Measurements from ENCODE around the gene AARSD1.
A peak's percentile ranks its signal among the peaks of the same experiment; 100 is the strongest.
"Not testable (repeated sequence)": the region's sequence is repeated elsewhere in the genome, so short reads cannot be mapped to it uniquely, and the experiment has no call there.

AARSD1 gene

DNA sequence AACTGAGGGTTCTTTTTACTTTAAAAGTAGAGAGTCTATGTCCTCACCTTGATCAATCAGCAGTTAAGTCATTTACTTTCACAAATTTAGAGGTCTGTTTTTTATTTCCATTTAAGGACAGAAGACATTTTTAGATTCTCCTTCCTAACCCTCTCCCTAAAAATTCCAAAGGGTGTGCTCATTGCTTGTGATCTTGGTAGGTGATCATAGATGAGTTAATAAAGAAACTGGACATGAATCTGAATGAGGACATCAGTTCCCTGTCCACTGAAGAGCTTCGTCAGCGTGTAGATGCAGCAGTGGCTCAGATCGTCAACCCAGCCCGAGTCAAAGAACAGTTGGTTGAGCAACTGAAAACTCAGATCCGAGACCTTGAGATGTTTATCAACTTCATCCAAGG, 24.9 kb upstream of the AARSD1 start:
- TF ChIP-seq, protein P1, sequence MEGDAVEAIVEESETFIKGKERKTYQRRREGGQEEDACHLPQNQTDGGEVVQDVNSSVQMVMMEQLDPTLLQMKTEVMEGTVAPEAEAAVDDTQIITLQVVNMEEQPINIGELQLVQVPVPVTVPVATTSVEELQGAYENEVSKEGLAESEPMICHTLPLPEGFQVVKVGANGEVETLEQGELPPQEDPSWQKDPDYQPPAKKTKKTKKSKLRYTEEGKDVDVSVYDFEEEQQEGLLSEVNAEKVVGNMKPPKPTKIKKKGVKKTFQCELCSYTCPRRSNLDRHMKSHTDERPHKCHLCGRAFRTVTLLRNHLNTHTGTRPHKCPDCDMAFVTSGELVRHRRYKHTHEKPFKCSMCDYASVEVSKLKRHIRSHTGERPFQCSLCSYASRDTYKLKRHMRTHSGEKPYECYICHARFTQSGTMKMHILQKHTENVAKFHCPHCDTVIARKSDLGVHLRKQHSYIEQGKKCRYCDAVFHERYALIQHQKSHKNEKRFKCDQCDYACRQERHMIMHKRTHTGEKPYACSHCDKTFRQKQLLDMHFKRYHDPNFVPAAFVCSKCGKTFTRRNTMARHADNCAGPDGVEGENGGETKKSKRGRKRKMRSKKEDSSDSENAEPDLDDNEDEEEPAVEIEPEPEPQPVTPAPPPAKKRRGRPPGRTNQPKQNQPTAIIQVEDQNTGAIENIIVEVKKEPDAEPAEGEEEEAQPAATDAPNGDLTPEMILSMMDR (IDR thresholded peaks at IDR 0.05; ENCODE audit: extremely low read depth, missing control alignments) = no peak
- no peak for DNase-seq (ENCODE audit: low spot score)

DNA sequence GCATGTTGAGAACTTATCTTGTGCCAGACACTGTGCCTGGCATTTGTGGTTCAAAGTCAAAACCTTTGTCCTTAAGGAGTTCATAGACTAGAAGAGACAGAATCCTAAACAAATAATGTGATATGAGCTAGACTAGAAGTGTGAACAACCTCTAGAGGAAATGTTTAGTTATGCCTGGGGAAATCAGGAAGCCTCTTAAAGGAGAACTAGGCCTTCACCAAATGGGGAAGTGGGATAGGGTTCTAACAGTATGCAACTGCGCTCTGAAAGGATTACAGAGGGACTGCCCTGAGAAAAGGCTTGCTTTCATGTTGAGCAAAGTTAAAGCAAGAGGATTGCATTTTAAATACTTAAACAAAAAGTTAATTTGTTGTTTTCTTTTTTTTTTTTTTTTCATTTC, 21.0 kb upstream of the AARSD1 start:
- TF ChIP-seq, protein P1 (IDR thresholded peaks at IDR 0.05; ENCODE audit: extremely low read depth, missing control alignments) = no peak
- peak; percentile 72 for DNase-seq (ENCODE audit: low spot score)

DNA sequence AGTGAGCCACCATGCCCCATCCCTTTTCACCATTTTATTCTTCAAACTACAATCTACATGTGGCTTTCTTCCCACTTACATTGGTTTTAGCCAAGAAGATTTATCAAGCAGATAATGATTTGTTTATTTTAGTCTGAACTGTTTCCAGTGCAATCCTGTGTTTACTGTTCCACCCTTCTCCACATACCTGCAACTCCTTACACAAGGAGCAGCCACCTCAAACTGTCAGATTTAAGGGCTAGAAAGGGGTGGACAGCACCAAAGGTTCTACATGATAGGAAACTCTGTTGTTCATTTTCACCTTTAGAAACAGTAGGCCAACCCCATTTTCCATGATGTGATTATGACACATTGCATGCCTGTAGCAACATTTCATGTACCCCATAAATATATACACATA, 18.0 kb upstream of the AARSD1 start:
- no peak for DNase-seq (ENCODE audit: low spot score)
- TF ChIP-seq, protein P1 (IDR thresholded peaks at IDR 0.05; ENCODE audit: extremely low read depth, missing control alignments) = no peak

DNA sequence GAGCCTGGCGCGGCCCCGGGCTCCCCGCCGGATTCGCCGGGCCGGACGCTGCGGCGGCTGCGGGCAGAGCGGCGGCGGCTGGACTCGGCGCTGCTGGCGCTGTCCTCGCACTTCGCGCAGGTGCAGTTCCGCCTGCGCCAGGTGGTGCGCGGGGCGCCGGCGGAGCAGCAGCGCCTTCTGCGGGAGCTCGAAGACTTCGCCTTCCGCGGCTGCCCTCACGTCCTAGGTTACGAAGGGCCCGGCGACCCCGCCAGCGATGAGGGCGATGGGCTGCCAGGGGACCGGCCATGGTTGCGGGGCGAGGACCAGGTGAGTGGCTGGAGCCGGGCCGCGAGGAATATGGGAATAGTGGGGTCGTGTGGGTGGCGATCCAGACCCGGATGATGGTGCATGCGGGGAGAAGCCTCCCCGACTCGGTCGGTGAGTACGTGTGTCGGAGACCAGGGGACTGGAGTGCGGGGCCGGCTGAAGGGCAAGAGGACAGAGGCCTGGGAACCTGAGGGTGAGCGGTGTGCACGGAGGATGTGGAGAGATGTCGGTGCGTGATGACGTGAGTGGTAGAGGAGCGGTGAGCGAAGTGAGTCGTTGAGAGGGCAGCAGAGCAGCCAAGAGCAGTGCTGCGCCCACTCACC, 16.6 kb upstream of the AARSD1 start:
- DNase-seq (ENCODE audit: low spot score) = peak; percentile 81

DNA sequence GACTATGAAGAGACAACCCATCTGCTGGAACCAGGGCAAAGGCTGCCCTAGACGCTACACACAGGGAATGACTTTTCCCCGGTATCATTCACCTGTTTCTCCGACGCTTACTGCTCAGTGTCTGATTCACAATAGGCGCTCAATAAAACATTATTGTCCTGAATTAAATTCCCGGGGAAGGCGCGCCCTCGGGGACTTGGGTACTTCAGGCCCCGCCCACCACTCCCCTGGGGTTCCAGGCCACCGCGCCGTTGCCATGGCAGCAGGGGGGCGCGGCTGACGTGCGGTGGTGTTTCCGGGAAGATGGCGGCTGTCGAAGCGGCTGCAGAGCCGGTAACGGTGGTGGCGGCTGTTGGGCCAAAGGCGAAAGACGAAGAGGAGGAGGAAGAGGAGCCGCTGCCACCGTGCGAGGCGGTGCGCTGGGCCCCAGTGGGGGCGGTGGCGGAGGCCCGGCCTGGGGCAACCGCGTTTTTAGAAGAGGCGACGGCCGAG, 16.1 kb upstream of the AARSD1 start, which contains the start of gene RUNDC1:
Gene RUNDC1, plus strand, starts transcription at position 292 of the 492 bp plus-strand sequence. Its CDS starts 12 bp downstream, at position 304.
- DNase-seq (ENCODE audit: low spot score) = peak; percentile 97

More for the DNA sequence above, 16.6 kb upstream of the AARSD1 start:
- TF ChIP-seq, protein P1 (IDR thresholded peaks at IDR 0.05; ENCODE audit: extremely low read depth, missing control alignments) = no peak

DNA sequence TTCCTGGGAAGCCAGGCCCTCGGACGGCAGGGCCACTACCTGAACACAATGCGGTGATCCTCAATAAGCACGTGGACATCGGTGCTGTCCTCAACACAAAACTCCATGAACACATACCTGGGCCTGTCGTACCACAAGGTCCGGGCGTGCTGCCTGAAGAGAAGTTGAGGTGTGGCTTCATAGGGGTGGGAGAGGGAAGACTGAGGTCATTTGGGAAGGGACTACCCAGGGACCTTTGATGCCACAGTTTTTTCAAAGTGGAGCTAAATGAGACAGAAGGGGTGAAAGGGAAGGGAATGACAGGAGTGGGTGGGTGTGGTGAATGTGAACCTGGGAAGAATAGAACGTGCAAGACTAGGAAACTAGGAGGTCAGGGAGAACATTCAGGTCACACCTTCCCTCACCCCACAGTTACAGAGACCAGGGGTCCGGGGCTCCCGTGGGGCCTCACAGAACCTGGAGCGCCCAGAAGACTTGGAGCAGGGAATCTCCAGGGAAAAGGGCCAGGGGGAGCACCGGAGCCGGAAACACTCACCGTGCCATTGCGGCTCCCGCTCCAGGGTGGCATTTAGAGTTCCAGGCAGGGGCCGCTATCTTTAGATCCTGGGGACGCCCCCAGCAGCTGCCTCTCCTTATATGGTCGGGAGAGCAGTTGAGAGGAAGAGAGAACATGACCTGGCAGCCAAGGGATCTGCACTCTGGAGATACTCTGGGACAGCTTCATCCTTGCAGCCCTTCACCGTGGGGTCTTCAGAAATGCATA, 15.4 kb upstream of the AARSD1 start, which contains the start of gene PTGES3L:
Gene PTGES3L, minus strand, starts transcription at position 570 of the 763 bp plus-strand sequence. Its CDS starts 27 bp downstream, at position 543.
- peak; percentile 84 for DNase-seq (ENCODE audit: low spot score)
- TF ChIP-seq, protein P1 (IDR thresholded peaks at IDR 0.05; ENCODE audit: extremely low read depth, missing control alignments) = no peak

More for the DNA sequence above, 16.1 kb upstream of the AARSD1 start, which contains the start of gene RUNDC1:
- TF ChIP-seq, protein P1 (IDR thresholded peaks at IDR 0.05; ENCODE audit: extremely low read depth, missing control alignments) = no peak

DNA sequence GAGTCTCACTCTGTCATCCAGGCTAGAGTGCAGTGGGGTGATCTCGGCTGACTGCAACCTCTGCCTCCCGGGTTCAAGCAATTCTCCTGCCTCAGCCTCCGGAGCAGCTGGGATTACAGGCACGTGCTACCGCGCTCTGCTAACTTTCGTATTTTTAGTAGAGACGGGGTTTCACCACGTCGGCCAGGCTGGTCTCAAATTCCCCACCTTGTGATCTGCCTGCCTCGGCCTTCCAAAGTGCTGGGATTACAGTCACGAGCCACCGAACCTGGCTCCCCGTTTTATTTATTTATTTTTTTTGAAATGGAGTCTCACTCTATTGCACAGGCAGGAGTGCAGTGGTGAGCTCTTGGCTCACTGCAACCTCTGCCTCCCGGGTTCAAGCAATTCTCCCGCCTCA, 11.4 kb upstream of the AARSD1 start:
- DNase-seq (ENCODE audit: low spot score) = not testable (repeated sequence)
